WTC11 (cell line): ENCODE measurements around the gene SLC17A9. TPM values are rescaled to one million over a fixed set of nuclear protein-coding genes. Genes with fewer than 3 reads are reported as not detected.

Experiments used
- ATAC-seq: fragments of 200-7000 bp; cut with Tn5 transposase; 2 replicates; pipeline ENCODE4 v1.10.0; 2021; ENCODE audit warnings: mild to moderate bottlenecking, moderate library complexity
- CTCF ChIA-PET: fragments of 300-600 bp; sonication (Branson Sonifier 250); formaldehyde crosslinking; loops from one replicate; lab custom pipeline; 2021; ENCODE audit warnings: antibody characterized with exemption; lab: Charles Lee
- POLR2A ChIA-PET: fragments of 350-600 bp; sonication (Branson Sonifier 250); formaldehyde crosslinking; loops from one replicate; lab custom pipeline; 2021; ENCODE audit warnings: antibody characterized with exemption; lab: Charles Lee
- DNase-seq: peaks from one replicate; pipeline ENCODE4 v3.0.0; 2021; ENCODE audit warnings: low spot score
- H3K27ac Mint-ChIP-seq: 2 replicates; pipeline ENCODE4 v1.8.0; 2021; ENCODE audit warnings: mixed read lengths
- H3K27me3 Mint-ChIP-seq: 2 replicates; pipeline ENCODE4 v1.8.0; 2021; ENCODE audit warnings: low read depth, mild to moderate bottlenecking, moderate library complexity, mixed read lengths
- H3K36me3 Mint-ChIP-seq: 2 replicates; pipeline ENCODE4 v1.8.0; 2021; ENCODE audit warnings: mixed read lengths
- H3K4me1 Mint-ChIP-seq: 2 replicates; pipeline ENCODE4 v1.8.0; 2022; ENCODE audit warnings: mixed read lengths
- H3K4me3 Mint-ChIP-seq: 2 replicates; pipeline ENCODE4 v1.8.0; 2021; ENCODE audit warnings: mild to moderate bottlenecking, moderate library complexity, mixed read lengths
- H3K9me3 Mint-ChIP-seq: 2 replicates; pipeline ENCODE4 v1.8.0; 2021; ENCODE audit warnings: mixed read lengths
- ARID4B ChIP-seq: sonication (generic); formaldehyde crosslinking; IDR thresholded peaks from 2 replicates; pipeline ENCODE4 v1.8.0; 2023; ENCODE audit warnings: missing genetic modification reagents, mild to moderate bottlenecking, borderline replicate concordance
- CTCF ChIP-seq: fragments of 200-600 bp; IDR thresholded peaks from 2 replicates; pipeline ENCODE4 v1.8.0; 2022; ENCODE audit warnings: antibody characterized with exemption
- FOXK1 ChIP-seq: sonication (generic); formaldehyde crosslinking; IDR thresholded peaks from 2 replicates; pipeline ENCODE4 v1.8.0; 2022; ENCODE audit warnings: mild to moderate bottlenecking, moderate library complexity, missing genetic modification reagents
- HMGXB4 ChIP-seq: sonication (generic); formaldehyde crosslinking; IDR thresholded peaks from 2 replicates; pipeline ENCODE4 v1.8.1; 2023; ENCODE audit warnings: mild to moderate bottlenecking, moderate library complexity, missing genetic modification reagents
- NFYB ChIP-seq: sonication (generic); formaldehyde crosslinking; conservative IDR thresholded peaks from 2 replicates; pipeline ENCODE4 v1.8.0; 2022; ENCODE audit warnings: low read depth, missing genetic modification reagents
- PREB ChIP-seq: sonication (generic); formaldehyde crosslinking; IDR thresholded peaks from 2 replicates; pipeline ENCODE4 v1.8.1; 2022; ENCODE audit warnings: mild to moderate bottlenecking, missing genetic modification reagents, moderate library complexity, borderline replicate concordance
- SP1 ChIP-seq: sonication (generic); formaldehyde crosslinking; conservative IDR thresholded peaks from 2 replicates; pipeline ENCODE4 v1.8.1; 2022; ENCODE audit warnings: missing genetic modification reagents
- TEAD1 ChIP-seq: sonication (generic); formaldehyde crosslinking; IDR thresholded peaks from 2 replicates; pipeline ENCODE4 v1.8.0; 2022; ENCODE audit warnings: mild to moderate bottlenecking, missing genetic modification reagents
- USF1 ChIP-seq: sonication (generic); formaldehyde crosslinking; IDR thresholded peaks from 2 replicates; pipeline ENCODE4 v1.8.0; 2022; ENCODE audit warnings: mild to moderate bottlenecking, missing genetic modification reagents
- ZNF138 ChIP-seq: sonication (generic); formaldehyde crosslinking; conservative IDR thresholded peaks from 2 replicates; pipeline ENCODE4 v1.8.1; 2022; ENCODE audit warnings: mild to moderate bottlenecking, moderate library complexity, missing genetic modification reagents
- ZNF671 ChIP-seq: fragments of 250-450 bp; sonication (Bioruptor Pico); IDR thresholded peaks from 2 replicates; pipeline ENCODE4 v1.8.0; 2021; ENCODE audit warnings: mild to moderate bottlenecking
- total RNA-seq: library from RNA; stranded (reverse); gene quantifications from 3 replicates; pipeline ENCODE4 v1.2.3, GENCODE V29; 2021

Gene SLC17A9
- total RNA-seq, 1 experiment from 2014 or later = 41.7 TPM

GRCh38 chr20:62985444-62985778 is 32.9 kb downstream of the SLC17A9 start (continued):
- TF ChIP-seq TEAD1 (CRISPR knock-in tag) (no peak), ARID4B (CRISPR knock-in tag) (no peak), ZNF671 (CRISPR knock-in tag) (no peak)
- TF ChIP-seq, all 79 proteins: peak for 0

GRCh38 chr20:62986257-62986800 is 33.8 kb downstream of the SLC17A9 start:
- ATAC-seq (no peak), DNase-seq (no peak)
- TF ChIP-seq USF1 (CRISPR knock-in tag) (no peak), ZNF138 (CRISPR knock-in tag) (no peak), CTCF (no peak), SP1 (CRISPR knock-in tag) (no peak), HMGXB4 (CRISPR knock-in tag) (no peak)
- no peaks in the 10 kb centered on the region for H3K36me3 Mint-ChIP-seq
- ChIA-PET POLR2A (no interaction called here), CTCF (interaction anchor here (1.3 kb wide), 1 partner anchor 9 kb away, joined by 5 read pairs; no protein-coding TSS in a partner anchor)
- H3K27me3 Mint-ChIP-seq = no peaks in the 10 kb centered on the region; the same call in 1 of the 2 replicates
- peaks cover 30% of the 10 kb centered on the region for H3K4me1 Mint-ChIP-seq
- no peak overlapping the region for H3K4me3 Mint-ChIP-seq
- no peak overlapping the region for H3K27ac Mint-ChIP-seq
- no peaks in the 10 kb centered on the region for H3K9me3 Mint-ChIP-seq

GRCh38 chr20:62987114-62987513 is 34.6 kb downstream of the SLC17A9 start:
- POLR2A ChIA-PET = no interaction called here
- no peak for TF ChIP-seq FOXK1 (CRISPR knock-in tag)
- TF ChIP-seq ARID4B (CRISPR knock-in tag) = no peak
- TF ChIP-seq NFYB (CRISPR knock-in tag) = no peak
- no peak for TF ChIP-seq PREB (CRISPR knock-in tag)

More at GRCh38 chr20:62987114-62987513, 34.6 kb downstream of the SLC17A9 start:
- CTCF ChIA-PET = interaction anchor here (1.3 kb wide), 1 partner anchor 8 kb away, joined by 3 read pairs; no protein-coding TSS in a partner anchor
- H3K27ac Mint-ChIP-seq = no peak overlapping the region
- H3K36me3 Mint-ChIP-seq = no peaks in the 10 kb centered on the region
- DNase-seq (no peak), ATAC-seq (no peak)
- no peaks in the 10 kb centered on the region; the same call in 1 of the 2 replicates for H3K27me3 Mint-ChIP-seq
- no peaks in the 10 kb centered on the region for H3K9me3 Mint-ChIP-seq
- peaks cover 30% of the 10 kb centered on the region for H3K4me1 Mint-ChIP-seq
- H3K4me3 Mint-ChIP-seq = no peak overlapping the region
